DMS53 treated with DMSO at 0.1 percent for 48 hours (cell line): ENCODE data around the gene TUBB4B.

ENCODE experiments used
- DNase-seq: peaks from one replicate; lab custom pipeline; 2025; ENCODE audit not compliant: unreplicated experiment; lab: John Stamatoyannopoulos, UW

The TUBB4B gene

GRCh38 chr9:137225699-137226331 is 15.3 kb upstream of the TUBB4B start:
- no peak for DNase-seq

- DNase-seq = no peak
Observed at GRCh38 chr9:137226338-137227053, 14.6 kb upstream of the TUBB4B start.

- peak; percentile 79 for DNase-seq
Observed at GRCh38 chr9:137227054-137227852, 13.8 kb upstream of the TUBB4B start, which contains the start of gene RNF224. RNF224 (plus strand) TSS chr9:137227502; CDS start chr9:137228336, 834 bp downstream.

- no peak for DNase-seq
Observed at GRCh38 chr9:137227853-137228505, 13.1 kb upstream of the TUBB4B start.

GRCh38 chr9:137228506-137228967 is 12.6 kb upstream of the TUBB4B start:
- no peak for DNase-seq

- DNase-seq = no peak
Observed at GRCh38 chr9:137228968-137229896, 11.9 kb upstream of the TUBB4B start.

GRCh38 chr9:137229903-137230704 is 11.0 kb upstream of the TUBB4B start:
- no peak for DNase-seq

- DNase-seq = no peak
Observed at GRCh38 chr9:137230705-137231371, 10.2 kb upstream of the TUBB4B start, which contains the start of gene SLC34A3. SLC34A3 (plus strand) TSS chr9:137230901; CDS start chr9:137231703, 802 bp downstream.

GRCh38 chr9:137231372-137232039 is 9.6 kb upstream of the TUBB4B start:
- no peak for DNase-seq

GRCh38 chr9:137232101-137232500 is 9.0 kb upstream of the TUBB4B start:
- no peak for DNase-seq

GRCh38 chr9:137232510-137232909 is 8.6 kb upstream of the TUBB4B start:
- DNase-seq = no peak

GRCh38 chr9:137233143-137233980 is 7.7 kb upstream of the TUBB4B start:
- peak; percentile 72 for DNase-seq

GRCh38 chr9:137234055-137234697 is 6.9 kb upstream of the TUBB4B start:
- DNase-seq = peak; percentile 21

- DNase-seq = no peak
Observed at GRCh38 chr9:137234758-137235423, 6.2 kb upstream of the TUBB4B start.

GRCh38 chr9:137235424-137236237 is 5.5 kb upstream of the TUBB4B start:
- no peak for DNase-seq
